ENCODE data around the gene MFAP3L.
A peak's percentile ranks its signal among the peaks of the same experiment; 100 is the strongest.

Gene MFAP3L

GRCh38 chr4:169988252-169988651, 37.9 kb downstream of the MFAP3L start:
- DNase-seq: no peak

DNA sequence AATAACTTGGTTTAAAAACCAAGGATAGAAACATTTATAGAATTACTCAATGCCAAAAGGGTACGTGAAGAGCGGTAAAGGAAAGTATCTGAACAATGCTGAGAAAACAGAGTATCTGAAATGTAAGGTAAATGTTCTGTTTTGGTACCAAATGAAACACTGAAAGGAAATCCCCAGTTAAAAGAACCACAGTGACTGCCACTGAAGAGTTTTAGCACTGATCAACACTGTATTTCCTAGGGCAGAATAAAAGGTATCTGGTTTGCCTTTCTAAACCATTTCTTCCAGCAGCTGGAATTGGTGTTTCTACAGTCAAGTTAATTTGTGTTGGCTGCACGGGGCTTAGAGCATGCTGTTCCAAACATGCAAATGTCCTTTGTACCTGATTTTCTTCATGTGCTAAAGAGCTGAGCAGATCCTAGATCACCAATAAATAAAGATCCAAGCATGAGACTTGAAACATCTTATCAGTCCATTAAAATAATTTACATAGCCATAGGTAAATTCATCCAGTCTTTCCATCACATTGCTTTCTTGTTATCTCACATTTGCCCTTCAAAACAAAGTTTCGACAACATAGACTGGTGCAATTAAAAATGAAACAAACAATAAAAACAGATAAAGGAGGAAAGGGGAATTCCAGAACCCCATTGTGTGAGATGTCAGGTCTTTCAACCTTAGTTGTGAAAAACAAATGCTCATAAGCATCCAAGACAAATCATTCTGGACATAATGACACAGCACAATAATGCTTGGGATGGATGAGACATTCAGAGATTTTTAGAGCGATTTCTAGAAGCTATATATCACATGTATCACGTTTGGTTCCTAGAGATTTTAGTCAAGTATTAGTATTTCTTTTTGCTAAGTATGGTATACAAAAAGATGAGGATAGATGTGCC, 38.6 kb downstream of the MFAP3L start:
- DNase-seq: no peak

- DNase-seq: peak in 1 of 51 donors; percentile 48
Observed at GRCh38 chr4:169986369-169986768, 39.8 kb downstream of the MFAP3L start.

- DNase-seq: peak in 2 of 51 donors; percentile 36 to 56
Observed at GRCh38 chr4:169985881-169986280, 40.3 kb downstream of the MFAP3L start.

DNA sequence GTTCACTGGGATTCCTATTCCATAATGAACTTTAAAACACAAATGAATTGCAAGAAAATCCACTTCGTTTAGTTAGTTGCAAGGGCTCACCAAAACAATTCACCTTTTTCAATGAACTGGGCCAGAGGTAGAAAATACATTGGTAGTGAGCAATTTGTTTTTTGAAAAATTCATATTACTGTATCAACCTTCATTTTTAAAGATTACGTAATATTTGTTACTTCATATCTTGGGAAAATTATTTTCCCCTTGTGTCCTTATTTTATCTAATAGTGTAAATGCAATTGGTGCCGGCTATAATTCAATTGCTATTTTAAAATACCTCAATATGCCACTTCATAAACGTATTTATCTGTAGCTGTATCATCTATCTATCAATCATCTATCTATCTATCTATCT, 41.5 kb downstream of the MFAP3L start:
- DNase-seq: no peak

GRCh38 chr4:169984173-169984572, 42.0 kb downstream of the MFAP3L start:
- peak in 1 of 51 donors; percentile 21 for DNase-seq

GRCh38 chr4:169976951-169977350, 49.2 kb downstream of the MFAP3L start:
- no peak for DNase-seq

DNA sequence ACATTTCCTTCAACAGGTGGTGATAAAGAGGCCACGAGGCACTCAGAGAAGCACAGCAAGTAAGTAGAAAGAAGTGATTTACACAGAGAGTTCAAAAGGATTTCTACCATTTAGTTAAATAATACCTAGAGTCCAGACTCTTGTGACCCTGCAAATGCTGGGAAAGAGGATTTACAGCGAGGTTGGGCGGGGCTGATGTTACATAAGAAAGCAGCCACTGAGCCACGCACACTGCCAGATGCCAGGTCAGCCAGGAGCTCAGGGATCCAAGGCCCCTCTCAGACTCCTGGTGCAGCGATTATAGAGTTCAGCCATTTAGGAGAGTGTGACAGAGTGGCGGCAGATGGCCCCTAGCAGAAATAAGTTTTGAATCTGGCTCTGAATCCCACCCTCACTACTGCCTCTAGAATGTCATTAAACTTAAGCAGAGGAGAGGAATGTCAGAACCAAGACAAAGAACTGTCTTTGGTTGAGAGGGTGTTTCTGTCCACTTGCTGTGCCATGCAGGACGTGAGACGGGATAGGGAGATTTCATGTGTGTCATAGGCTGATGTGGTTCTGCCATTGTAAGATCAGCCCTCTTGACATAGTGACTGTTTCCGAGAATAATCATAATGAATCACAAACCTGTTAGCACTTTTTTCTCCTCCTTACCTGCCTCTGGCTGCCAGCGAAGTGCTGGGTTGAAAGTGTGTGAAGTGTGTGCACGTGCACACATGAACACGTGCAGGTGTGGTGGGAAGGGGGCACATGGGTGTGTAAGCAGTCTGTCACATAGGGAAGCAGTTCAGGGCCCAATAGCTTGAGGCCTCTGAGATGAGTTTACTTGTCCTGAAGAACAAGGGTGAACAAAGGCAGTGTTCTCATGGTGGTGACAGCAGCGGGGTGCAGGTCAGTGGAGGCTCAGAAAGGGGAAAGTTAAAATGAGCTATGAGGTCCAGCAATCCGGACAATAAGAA, 50.1 kb downstream of the MFAP3L start:
- no peak for DNase-seq

DNA sequence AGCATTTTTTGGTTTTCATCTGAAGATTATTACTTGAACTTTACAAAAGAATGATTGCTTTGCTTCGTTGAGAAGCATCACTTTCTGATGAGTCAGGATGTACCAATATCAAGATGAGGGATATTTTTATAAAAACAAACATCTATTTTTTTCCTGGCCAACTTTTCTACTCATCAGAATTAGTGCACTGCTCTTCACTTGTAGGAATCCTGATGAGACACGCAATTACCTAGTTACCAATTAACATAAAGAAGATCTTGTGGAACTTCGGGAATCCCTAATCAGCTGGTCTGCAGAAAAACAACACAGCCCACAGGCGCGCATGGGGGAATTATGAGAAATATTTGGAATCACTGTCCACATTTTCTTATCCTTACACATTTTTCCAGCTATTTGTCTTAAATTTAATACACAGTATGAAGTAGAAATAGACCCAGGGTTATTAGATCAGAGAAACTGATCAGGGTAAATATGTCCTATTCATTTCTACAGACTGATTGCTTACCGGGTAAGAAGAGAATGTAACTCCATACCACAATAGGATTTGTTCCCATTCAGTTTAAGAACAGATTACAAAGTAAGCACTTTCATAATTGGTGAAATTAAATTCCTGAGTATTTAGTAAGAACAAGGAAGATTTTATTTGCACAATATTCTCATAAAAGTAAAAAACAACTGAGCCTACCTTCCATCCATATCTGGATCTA, 50.9 kb downstream of the MFAP3L start:
- DNase-seq: no peak

- DNase-seq: peak in 26 of 51 donors; percentile 7 to 73 (median 38)
Observed at GRCh38 chr4:169971456-169972015, 54.7 kb downstream of the MFAP3L start.

GRCh38 chr4:169968999-169969398, 57.2 kb downstream of the MFAP3L start:
- no peak for DNase-seq

DNA sequence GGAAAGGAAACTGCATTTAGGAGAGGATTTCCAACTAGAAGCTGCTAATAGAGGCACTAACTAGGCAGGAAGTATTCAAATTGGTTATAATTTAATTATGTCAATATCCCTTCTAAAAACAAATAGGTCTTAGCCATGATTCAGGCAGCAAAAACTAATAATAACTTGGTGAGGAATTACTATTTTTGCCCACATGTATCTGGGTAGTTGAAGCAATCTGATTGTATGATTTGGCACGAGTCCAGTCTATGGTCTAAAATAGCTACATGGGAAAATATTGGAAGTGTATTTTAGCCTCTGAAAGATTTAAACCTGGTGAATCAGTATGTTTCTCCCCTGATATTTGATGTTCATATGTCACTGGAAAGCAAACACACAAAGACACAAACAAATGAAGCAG, 62.2 kb downstream of the MFAP3L start:
- no peak for DNase-seq

- DNase-seq: no peak
Observed at GRCh38 chr4:169959254-169959653, 66.9 kb downstream of the MFAP3L start.

DNA sequence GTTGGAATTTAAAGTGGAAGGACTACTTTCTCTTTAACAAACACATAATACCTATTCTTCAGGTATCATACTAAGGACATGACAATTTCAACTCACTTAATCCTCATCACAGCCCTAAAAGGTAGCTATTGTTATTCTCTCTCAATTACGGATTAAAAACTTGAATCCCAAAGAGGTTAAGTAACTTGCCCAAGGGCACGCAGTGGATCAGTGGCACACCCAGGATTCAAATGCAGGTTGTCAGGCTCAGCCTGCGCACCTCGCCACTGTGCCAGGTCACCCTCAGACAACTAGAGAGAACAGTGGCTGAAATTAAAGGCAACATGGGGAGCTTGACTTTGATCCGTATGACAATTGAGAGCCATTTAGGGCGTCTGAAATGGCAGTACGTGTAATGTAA, 67.6 kb downstream of the MFAP3L start:
- no peak for DNase-seq

- no peak for DNase-seq
Observed at GRCh38 chr4:169957785-169958184, 68.4 kb downstream of the MFAP3L start.

DNA sequence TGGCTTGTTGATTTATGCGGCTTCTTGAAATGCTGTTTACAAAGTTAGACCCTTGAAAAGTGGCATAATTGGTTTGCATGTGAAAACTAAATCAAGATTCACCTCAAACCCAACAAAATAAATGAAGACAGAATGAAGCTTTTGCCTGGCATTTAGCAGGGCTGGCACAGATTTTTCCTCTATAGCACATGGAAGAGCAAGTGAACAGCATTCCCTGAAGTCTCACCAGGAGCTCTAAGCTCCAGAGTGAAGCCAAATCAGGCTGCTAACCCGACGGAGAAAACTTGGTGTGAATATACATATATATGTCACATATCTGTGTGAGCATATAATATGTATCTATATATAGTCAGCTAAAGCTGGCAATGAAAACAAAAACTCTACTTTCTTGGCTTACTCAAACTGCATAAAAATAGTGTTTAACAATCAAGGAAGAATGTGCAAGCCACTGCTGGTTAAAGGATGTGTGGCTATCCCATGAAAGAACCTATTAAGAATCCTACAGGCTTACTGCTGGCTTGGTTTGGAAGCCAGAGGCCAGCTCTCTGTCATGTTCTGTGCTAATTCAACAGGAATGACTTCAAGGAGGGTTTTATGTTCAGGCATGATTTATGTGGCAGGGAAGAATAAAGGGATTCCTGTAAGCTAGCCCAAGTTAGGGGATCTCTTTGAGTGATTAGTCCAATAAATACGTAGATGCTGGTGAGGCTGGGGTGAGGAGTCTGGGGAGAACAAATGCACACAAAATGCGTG, 69.9 kb downstream of the MFAP3L start:
- no peak for DNase-seq

DNA sequence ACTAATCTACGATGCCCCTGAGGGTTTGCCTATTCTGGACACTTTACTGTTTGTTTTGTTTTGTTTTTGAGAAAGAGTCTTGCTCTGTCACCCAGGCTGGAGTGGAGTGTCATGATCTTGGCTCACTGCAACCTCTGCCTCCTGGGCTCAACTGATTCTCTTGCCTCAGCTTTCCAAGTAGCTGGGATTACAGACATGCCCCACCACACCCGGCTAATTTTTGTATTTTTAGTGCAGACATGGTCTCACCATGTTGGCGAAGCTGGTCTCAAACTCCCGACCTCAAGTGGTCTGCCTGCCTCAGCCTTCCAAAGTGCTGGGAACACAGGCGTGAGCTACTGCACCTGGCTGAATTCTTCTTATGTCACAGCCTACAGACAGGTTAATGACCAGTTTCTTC, 70.7 kb downstream of the MFAP3L start:
- no peak for DNase-seq

GRCh38 chr4:169952236-169953002, 73.8 kb downstream of the MFAP3L start:
- DNase-seq: no peak

DNA sequence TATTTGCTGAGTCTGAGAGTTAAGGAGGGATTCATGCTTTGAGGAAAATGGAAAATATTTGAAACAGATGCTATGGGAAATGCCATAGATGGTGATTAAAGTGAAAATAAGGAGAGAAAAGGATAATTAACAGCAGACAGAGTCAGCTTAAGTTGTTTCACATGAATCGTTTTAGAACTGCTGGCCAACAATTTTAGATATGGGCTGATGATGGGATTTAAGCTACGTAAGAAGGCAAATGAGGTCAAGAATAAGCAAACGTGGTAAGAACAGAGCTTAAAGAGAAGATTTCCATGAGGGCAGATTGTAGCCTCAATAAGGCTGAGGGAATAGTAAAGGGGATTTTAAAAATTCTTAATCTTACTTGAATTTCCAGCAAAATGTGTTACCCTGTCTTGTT, 77.9 kb downstream of the MFAP3L start:
- no peak for DNase-seq

GRCh38 chr4:169945636-169946035, 80.6 kb downstream of the MFAP3L start:
- DNase-seq: no peak
